ENCODE data around the gene POU2F1.

The POU2F1 gene

GRCh38 chr1:167419245-167419644 lies 198.6 kb downstream of the POU2F1 start:
- Histone ChIP-seq H3K9ac (ENCODE audit: insufficient read length, low read depth) (no peak overlapping the region), H3K27me3 (ENCODE audit: insufficient read depth, insufficient read length) (no peaks in the 10 kb centered on the region), H3K4me1 (ENCODE audit: insufficient read depth, insufficient read length) (peaks cover 2% of the 10 kb centered on the region), H3K4me3 (ENCODE audit: insufficient read length, low read depth) (no peak overlapping the region), H3K36me3 (ENCODE audit: insufficient read depth, insufficient read length, low read length) (peaks cover 36% of the 10 kb centered on the region), H3K9me3 (ENCODE audit: insufficient read depth, low read length) (no peaks in the 10 kb centered on the region)
- no peak for TF ChIP-seq YY1 (IDR thresholded peaks at IDR 0.05; ENCODE audit: insufficient read depth, insufficient read length)
- no peak for TF ChIP-seq SUZ12 (IDR thresholded peaks at IDR 0.05; ENCODE audit: extremely low read depth, insufficient read depth, insufficient read length)
- no peak for TF ChIP-seq ZNF274 (IDR thresholded peaks at IDR 0.05; ENCODE audit: low read depth, low read length)
- DNase-seq (ENCODE audit: low read depth, low spot score) = no peak

DNA sequence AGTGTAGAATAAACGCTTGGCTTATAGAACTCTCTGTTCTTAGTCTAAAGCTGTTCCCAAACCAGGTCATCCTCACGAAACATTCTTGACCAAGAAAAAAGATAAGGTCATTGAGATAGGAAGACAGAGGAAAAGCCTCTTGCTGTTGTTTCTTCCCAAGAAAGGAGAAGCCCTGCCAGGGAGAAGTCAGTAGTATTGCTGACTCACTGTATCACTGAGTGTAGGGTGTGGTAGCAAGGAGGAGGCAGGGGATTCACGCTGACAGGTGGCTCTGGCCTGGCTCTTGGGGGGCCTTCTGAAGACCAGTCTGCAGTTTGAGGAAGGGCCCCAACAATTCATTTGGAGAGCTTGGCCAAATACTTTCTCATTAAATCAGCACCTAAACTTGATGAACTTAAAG lies 199.8 kb downstream of the POU2F1 start:
- Histone ChIP-seq H3K9ac (ENCODE audit: insufficient read length, low read depth) (no peak overlapping the region), H3K36me3 (ENCODE audit: insufficient read depth, insufficient read length, low read length) (peaks cover 33% of the 10 kb centered on the region), H3K27me3 (ENCODE audit: insufficient read depth, insufficient read length) (no peaks in the 10 kb centered on the region), H3K4me1 (ENCODE audit: insufficient read depth, insufficient read length) (peaks cover 8% of the 10 kb centered on the region), H3K4me3 (ENCODE audit: insufficient read length, low read depth) (no peak overlapping the region), H3K9me3 (ENCODE audit: insufficient read depth, low read length) (no peaks in the 10 kb centered on the region)
- TF ChIP-seq YY1 (IDR thresholded peaks at IDR 0.05; ENCODE audit: insufficient read depth, insufficient read length) (no peak), SUZ12 (IDR thresholded peaks at IDR 0.05; ENCODE audit: extremely low read depth, insufficient read depth, insufficient read length) (no peak), ZNF274 (IDR thresholded peaks at IDR 0.05; ENCODE audit: low read depth, low read length) (no peak)
- DNase-seq (ENCODE audit: low read depth, low spot score) = no peak

GRCh38 chr1:167423684-167424619 lies 203.3 kb downstream of the POU2F1 start:
- TF ChIP-seq YY1 (IDR thresholded peaks at IDR 0.05; ENCODE audit: insufficient read depth, insufficient read length) (no peak), ZNF274 (IDR thresholded peaks at IDR 0.05; ENCODE audit: low read depth, low read length) (no peak), SUZ12 (IDR thresholded peaks at IDR 0.05; ENCODE audit: extremely low read depth, insufficient read depth, insufficient read length) (no peak)
- H3K4me3 ChIP-seq (ENCODE audit: insufficient read length, low read depth) = no peak overlapping the region
- H3K27me3 ChIP-seq (ENCODE audit: insufficient read depth, insufficient read length) = no peaks in the 10 kb centered on the region
- peaks cover 18% of the 10 kb centered on the region for H3K36me3 ChIP-seq (ENCODE audit: insufficient read depth, insufficient read length, low read length)
- DNase-seq (ENCODE audit: low read depth, low spot score) = no peak
- no peaks in the 10 kb centered on the region for H3K9me3 ChIP-seq (ENCODE audit: insufficient read depth, low read length)
- peaks cover 8% of the 10 kb centered on the region for H3K4me1 ChIP-seq (ENCODE audit: insufficient read depth, insufficient read length)
- H3K9ac ChIP-seq (ENCODE audit: insufficient read length, low read depth) = no peak overlapping the region

DNA sequence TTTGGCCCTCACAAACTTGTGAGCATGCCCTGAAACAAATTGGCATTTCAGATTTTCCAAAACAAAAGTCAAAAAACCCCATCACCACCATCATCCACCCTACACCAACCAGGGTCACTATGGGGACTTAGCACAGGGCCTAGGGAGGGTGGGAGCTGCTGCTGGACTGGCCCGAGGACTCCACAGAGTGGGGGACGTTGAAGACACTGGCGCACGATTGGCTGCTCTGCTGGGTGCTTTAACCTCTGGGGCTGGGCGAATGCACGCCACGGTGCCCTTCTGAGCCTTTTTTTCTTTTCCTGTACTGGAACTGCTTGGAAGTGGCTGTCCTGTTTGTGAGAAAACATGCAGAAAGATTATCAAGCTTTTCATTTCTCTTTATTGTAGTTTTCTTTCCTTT lies 204.8 kb downstream of the POU2F1 start:
- no peaks in the 10 kb centered on the region for H3K9me3 ChIP-seq (ENCODE audit: insufficient read depth, low read length)
- peaks cover 18% of the 10 kb centered on the region for H3K36me3 ChIP-seq (ENCODE audit: insufficient read depth, insufficient read length, low read length)
- no peaks in the 10 kb centered on the region for H3K27me3 ChIP-seq (ENCODE audit: insufficient read depth, insufficient read length)
- H3K4me1 ChIP-seq (ENCODE audit: insufficient read depth, insufficient read length) = peaks cover 8% of the 10 kb centered on the region
- no peak for DNase-seq (ENCODE audit: low read depth, low spot score)
- H3K4me3 ChIP-seq (ENCODE audit: insufficient read length, low read depth) = no peak overlapping the region
- TF ChIP-seq ZNF274 (IDR thresholded peaks at IDR 0.05; ENCODE audit: low read depth, low read length) = no peak
- TF ChIP-seq SUZ12 (IDR thresholded peaks at IDR 0.05; ENCODE audit: extremely low read depth, insufficient read depth, insufficient read length) = no peak
- no peak for TF ChIP-seq YY1 (IDR thresholded peaks at IDR 0.05; ENCODE audit: insufficient read depth, insufficient read length)
- H3K9ac ChIP-seq (ENCODE audit: insufficient read length, low read depth) = no peak overlapping the region

- Histone ChIP-seq H3K9me3 (ENCODE audit: insufficient read depth, low read length) (no peaks in the 10 kb centered on the region), H3K27me3 (ENCODE audit: insufficient read depth, insufficient read length) (no peaks in the 10 kb centered on the region), H3K4me1 (ENCODE audit: insufficient read depth, insufficient read length) (peaks cover 11% of the 10 kb centered on the region), H3K4me3 (ENCODE audit: insufficient read length, low read depth) (no peak overlapping the region), H3K36me3 (ENCODE audit: insufficient read depth, insufficient read length, low read length) (peaks cover 18% of the 10 kb centered on the region), H3K9ac (ENCODE audit: insufficient read length, low read depth) (no peak overlapping the region)
- no peak for DNase-seq (ENCODE audit: low read depth, low spot score)
- no peak for TF ChIP-seq ZNF274 (IDR thresholded peaks at IDR 0.05; ENCODE audit: low read depth, low read length)
- no peak for TF ChIP-seq SUZ12 (IDR thresholded peaks at IDR 0.05; ENCODE audit: extremely low read depth, insufficient read depth, insufficient read length)
- no peak for TF ChIP-seq YY1 (IDR thresholded peaks at IDR 0.05; ENCODE audit: insufficient read depth, insufficient read length)
Observed at GRCh38 chr1:167426716-167427115, 206.0 kb downstream of the POU2F1 start.

DNA sequence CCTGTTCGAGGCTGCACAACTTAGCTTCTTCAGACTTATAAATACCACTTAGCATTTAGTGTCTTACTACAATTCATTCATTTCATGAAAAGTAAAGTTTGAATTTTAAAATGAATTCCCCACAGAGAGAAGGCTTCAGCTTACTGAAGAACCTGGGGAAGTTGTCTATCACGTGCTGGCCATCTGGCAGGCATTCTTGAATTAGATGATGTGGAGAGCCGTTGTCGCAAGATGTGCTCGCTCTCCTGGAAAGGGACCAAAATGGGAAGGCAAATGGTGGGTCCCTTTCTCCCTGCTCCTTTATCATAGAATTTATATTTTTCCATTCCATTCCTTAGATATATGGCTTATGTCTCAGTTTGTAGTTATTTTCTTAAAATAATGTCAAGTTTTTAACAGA lies 207.2 kb downstream of the POU2F1 start:
- Histone ChIP-seq H3K27me3 (ENCODE audit: insufficient read depth, insufficient read length) (no peaks in the 10 kb centered on the region), H3K9ac (ENCODE audit: insufficient read length, low read depth) (no peak overlapping the region), H3K9me3 (ENCODE audit: insufficient read depth, low read length) (no peaks in the 10 kb centered on the region), H3K4me3 (ENCODE audit: insufficient read length, low read depth) (no peak overlapping the region), H3K4me1 (ENCODE audit: insufficient read depth, insufficient read length) (peaks cover 11% of the 10 kb centered on the region), H3K36me3 (ENCODE audit: insufficient read depth, insufficient read length, low read length) (peaks cover 10% of the 10 kb centered on the region)
- DNase-seq (ENCODE audit: low read depth, low spot score) = no peak
- TF ChIP-seq SUZ12 (IDR thresholded peaks at IDR 0.05; ENCODE audit: extremely low read depth, insufficient read depth, insufficient read length) = no peak
- no peak for TF ChIP-seq ZNF274 (IDR thresholded peaks at IDR 0.05; ENCODE audit: low read depth, low read length)
- no peak for TF ChIP-seq YY1 (IDR thresholded peaks at IDR 0.05; ENCODE audit: insufficient read depth, insufficient read length)

GRCh38 chr1:167428395-167428794 lies 207.7 kb downstream of the POU2F1 start:
- Histone ChIP-seq H3K4me1 (ENCODE audit: insufficient read depth, insufficient read length) (peaks cover 11% of the 10 kb centered on the region), H3K36me3 (ENCODE audit: insufficient read depth, insufficient read length, low read length) (peaks cover 10% of the 10 kb centered on the region), H3K9me3 (ENCODE audit: insufficient read depth, low read length) (no peaks in the 10 kb centered on the region), H3K9ac (ENCODE audit: insufficient read length, low read depth) (no peak overlapping the region), H3K27me3 (ENCODE audit: insufficient read depth, insufficient read length) (no peaks in the 10 kb centered on the region), H3K4me3 (ENCODE audit: insufficient read length, low read depth) (no peak overlapping the region)
- TF ChIP-seq YY1 (IDR thresholded peaks at IDR 0.05; ENCODE audit: insufficient read depth, insufficient read length) (no peak), ZNF274 (IDR thresholded peaks at IDR 0.05; ENCODE audit: low read depth, low read length) (no peak), SUZ12 (IDR thresholded peaks at IDR 0.05; ENCODE audit: extremely low read depth, insufficient read depth, insufficient read length) (no peak)
- no peak for DNase-seq (ENCODE audit: low read depth, low spot score)
